ENCODE data around the gene CES4A. TPM values are rescaled to one million over a fixed set of nuclear protein-coding genes. Genes with fewer than 3 reads are reported as not detected.

CES4A gene
- total RNA-seq, 2 experiments from 2014 or later, result 3.5 to 4.6 TPM

DNA sequence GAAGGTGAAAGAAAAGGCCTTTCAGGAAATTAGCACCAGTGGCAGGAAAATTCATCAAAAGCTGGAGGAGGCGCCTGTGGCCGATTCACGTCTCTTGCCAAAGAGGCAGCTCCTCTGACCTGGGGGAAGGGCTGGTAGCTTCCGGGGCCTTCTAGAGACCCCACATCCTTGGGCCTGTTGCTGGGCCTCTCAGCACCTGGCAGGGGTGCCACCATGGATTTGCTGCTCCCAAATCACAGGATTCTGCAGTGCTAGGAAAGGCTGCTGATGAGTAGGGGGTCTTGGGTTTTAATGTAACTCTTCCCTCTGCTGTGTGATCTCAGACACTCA lies 29.0 kb downstream of the CES4A start:
- Mint-ChIP-seq H3K4me3 (no peak overlapping the region), H3K4me1 (peaks cover 15% of the 10 kb centered on the region), H3K36me3 (no peaks in the 10 kb centered on the region), H3K27me3 (no peaks in the 10 kb centered on the region), H3K9me3 (no peaks in the 10 kb centered on the region), H3K27ac (no peak overlapping the region)
- DNase-seq, result no peak

DNA sequence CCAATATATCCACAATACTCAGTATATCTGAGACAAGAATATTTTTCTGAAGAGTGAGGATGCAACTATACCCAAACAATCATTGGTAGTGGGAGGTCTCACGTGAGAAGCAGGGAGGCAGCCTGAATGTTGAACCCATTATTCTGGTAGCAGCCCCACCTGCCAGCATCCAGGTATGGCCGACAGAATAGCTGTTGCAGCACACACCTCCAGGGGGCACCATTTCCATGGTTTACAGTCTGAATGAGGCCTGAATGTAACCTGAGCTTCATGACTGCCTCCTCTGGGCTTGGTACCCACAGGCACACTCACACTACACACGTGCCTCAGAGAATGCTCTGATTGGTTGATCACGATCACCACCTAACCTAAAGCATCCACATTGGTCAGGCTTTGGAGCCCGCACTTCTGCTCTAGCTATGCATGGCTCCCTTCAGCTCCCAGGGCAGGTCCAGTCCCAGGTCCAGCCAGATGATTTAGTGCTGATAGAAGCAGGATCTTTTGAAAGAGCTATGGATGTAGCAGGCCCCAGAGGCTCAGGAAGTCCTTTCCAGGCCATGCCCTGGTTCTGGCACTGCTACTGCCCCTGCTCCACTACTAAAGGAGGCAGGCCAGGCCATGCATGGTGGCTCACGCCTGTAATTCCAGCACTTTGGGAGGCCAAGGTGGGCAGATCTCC lies 29.6 kb downstream of the CES4A start:
- Mint-ChIP-seq H3K27me3 (no peaks in the 10 kb centered on the region), H3K36me3 (no peaks in the 10 kb centered on the region), H3K4me1 (peaks cover 15% of the 10 kb centered on the region), H3K4me3 (no peak overlapping the region), H3K9me3 (no peaks in the 10 kb centered on the region), H3K27ac (no peak overlapping the region)
- peak; percentile 85 for DNase-seq

DNA sequence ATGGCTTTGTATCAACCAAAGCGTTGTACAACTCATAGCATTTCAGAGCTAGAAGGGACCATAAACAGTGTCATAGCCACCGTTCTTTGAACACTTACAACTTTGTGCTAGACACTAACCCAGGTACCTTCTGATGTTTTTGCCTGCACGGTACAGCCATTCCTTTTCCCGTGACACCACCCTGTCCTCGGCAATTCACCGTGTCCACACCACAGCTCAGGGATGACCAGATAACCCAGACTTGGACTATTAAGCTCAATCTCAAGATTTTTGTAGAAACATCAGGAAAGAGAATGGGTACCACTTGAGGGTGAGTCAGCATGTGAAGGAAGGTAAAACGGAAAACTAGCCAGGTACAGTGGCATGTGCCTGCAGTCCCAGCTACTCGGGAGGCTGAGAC lies 30.8 kb downstream of the CES4A start:
- Mint-ChIP-seq H3K36me3 (no peaks in the 10 kb centered on the region), H3K9me3 (no peaks in the 10 kb centered on the region), H3K4me3 (no peak overlapping the region), H3K27ac (no peak overlapping the region), H3K27me3 (no peaks in the 10 kb centered on the region), H3K4me1 (peaks cover 12% of the 10 kb centered on the region)
- DNase-seq, result no peak

DNA sequence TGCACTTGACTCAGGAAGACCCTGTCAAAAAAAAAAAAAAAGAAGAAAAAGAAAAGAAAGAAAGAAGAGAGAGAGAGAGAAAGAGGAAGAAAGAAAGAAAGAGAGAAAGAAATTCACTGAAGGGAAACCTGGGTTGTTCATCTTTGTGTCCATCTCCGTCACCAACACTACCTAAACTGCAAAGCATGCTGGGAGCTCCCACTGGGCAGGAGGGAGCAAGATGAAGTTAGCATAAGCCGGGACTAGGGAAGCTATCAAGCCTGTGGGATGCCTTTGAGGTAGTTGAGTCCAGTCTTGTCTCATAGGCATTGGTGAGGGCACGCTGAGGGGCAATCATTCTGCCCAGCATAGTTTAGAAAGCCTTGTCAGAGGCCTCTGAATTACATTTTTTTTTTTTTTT lies 32.9 kb downstream of the CES4A start:
- no peak for DNase-seq
- Mint-ChIP-seq H3K9me3 (no peaks in the 10 kb centered on the region), H3K4me3 (no peak overlapping the region), H3K36me3 (no peaks in the 10 kb centered on the region), H3K27me3 (no peaks in the 10 kb centered on the region), H3K27ac (no peak overlapping the region), H3K4me1 (peaks cover 11% of the 10 kb centered on the region)

DNA sequence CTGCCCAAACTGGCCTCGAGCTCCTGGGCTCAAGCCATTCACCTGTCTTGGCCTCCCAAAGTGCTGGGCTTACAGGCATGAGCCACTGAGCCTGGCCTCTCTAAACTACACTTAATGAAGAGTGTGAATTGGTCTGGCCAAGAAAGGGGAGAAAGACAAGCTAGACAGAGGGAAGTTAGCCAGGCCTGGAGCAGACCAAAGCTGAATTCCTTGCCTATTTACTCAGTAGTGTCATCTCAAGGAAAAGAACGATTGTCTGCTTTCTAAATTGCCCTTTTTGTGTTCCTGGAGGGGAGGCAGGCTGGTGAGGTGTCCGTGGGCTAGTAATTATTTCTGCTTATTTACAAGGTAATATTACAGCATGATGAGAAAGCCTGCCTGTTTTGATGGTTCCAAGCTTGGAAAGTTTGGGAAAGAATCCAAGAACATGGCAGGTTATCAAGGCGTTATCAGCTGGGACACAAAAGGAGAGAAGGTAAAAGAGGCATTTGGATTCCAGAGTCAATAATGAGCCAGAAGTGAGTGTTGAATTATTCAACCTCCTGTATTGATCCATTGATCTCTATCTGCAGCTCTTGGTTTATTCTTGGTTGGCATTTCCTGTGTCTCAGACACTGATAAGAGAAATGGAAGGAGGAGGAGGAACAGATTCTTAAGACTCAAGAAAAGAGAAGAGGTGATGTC lies 34.3 kb downstream of the CES4A start:
- Mint-ChIP-seq H3K4me1 (peaks cover 12% of the 10 kb centered on the region), H3K9me3 (no peaks in the 10 kb centered on the region), H3K27me3 (no peaks in the 10 kb centered on the region), H3K27ac (no peak overlapping the region), H3K36me3 (no peaks in the 10 kb centered on the region), H3K4me3 (no peak overlapping the region)
- DNase-seq, result no peak

DNA sequence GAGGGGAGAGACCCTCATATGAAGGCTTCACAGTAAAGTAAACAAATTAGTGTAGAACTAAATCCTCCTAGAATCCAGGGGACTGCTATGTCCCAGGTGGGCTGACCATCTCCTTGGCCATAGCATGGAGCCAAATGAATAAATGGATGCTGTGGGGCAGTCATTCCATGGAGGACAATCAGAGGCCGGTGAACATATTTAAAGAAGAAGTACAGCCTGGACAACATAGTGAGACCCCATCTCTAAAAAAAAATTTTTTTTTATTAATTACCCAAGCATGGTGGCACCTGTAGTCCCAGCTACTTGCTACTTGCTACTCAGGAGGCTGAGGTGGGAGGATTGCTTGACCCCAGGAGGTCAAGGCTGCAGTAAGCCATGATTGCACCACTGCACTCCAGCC lies 35.3 kb downstream of the CES4A start:
- H3K4me3 Mint-ChIP-seq, result no peak overlapping the region
- DNase-seq, result no peak
- peaks cover 14% of the 10 kb centered on the region for H3K4me1 Mint-ChIP-seq
- no peaks in the 10 kb centered on the region for H3K9me3 Mint-ChIP-seq
- no peaks in the 10 kb centered on the region for H3K36me3 Mint-ChIP-seq
- H3K27ac Mint-ChIP-seq, result no peak overlapping the region
- H3K27me3 Mint-ChIP-seq, result no peaks in the 10 kb centered on the region

DNA sequence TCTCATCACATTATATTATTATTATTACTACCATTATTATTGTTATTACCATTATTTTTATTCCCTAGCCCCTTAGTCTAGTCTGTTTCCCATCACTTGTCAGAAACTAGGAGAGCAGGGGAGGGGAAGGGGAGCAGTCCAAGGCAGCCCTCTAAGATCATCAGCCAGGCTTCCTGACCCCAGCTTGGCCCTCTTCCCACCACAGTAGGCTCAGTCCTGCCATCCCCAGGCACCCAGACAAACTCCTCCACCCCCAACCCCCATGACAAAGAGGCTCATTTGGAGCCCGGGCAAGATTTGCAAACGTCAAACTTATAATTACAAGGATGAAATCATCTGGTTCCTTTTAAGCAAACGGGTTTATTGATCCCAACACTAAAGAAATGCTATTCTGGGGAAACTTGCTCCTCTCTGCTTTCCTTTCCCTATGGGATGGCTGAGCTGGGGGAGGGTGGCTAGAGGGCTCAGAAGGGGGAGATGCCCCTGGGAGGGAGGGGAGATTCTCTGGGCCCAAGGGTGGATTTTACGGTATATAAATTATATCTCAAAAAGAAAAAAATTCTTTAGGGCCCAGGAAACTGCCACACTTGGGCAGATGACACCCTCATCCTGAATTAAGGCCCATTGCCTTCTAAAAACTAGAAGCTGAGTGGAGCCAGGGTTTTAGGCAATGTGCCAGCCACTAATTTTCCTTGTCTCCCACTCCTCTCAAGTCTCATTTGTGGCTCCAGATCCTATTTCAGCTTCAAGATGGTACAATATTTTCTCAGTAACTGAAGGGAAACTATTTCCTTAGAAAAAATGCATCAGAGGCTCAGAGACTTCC lies 36.2 kb downstream of the CES4A start:
- Mint-ChIP-seq H3K4me3 (no peak overlapping the region), H3K27ac (no peak overlapping the region), H3K9me3 (no peaks in the 10 kb centered on the region), H3K36me3 (no peaks in the 10 kb centered on the region), H3K27me3 (no peaks in the 10 kb centered on the region), H3K4me1 (peaks cover 14% of the 10 kb centered on the region)
- DNase-seq, result no peak

DNA sequence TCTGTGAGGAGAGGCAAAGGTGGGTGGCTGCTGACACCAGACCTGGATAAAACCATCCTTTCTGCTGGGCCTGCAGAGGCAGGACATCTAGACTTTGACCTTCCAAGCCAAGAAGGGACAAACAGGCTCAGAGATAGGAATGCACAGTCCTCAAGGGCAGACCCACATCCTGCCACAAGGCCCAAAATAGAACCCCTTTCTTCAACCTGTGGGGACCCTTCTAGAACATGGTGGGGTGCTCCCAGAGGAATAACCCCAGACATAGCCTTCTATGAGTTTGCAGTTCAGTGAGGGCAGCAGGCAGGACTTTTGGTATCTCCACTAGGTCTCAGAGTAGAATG lies 36.8 kb downstream of the CES4A start:
- H3K4me1 Mint-ChIP-seq, result peaks cover 14% of the 10 kb centered on the region
- no peak overlapping the region for H3K27ac Mint-ChIP-seq
- no peak overlapping the region for H3K4me3 Mint-ChIP-seq

DNA sequence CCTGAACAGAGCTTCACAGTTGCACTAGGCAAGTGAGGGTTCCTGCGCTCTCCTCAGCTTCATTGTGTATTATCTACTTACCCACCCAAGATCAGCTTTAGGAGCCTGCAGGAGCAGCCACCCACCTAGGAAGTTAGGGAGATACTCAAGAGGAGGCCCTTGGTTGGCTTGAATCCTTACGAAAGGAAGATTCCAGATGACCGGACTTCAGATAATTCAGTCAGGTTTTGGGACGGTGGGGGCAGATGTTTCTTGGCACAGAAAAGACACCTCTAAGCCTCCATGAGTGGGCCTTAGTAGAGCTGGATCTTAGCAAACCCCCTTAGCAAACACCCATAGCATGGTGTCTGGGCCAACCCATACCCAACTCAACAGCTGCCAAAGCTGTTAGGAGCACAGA lies 38.2 kb downstream of the CES4A start:
- Mint-ChIP-seq H3K27me3 (no peaks in the 10 kb centered on the region), H3K9me3 (no peaks in the 10 kb centered on the region), H3K4me3 (no peak overlapping the region), H3K4me1 (peaks cover 25% of the 10 kb centered on the region), H3K36me3 (peaks cover 13% of the 10 kb centered on the region), H3K27ac (no peak overlapping the region)
- no peak for DNase-seq

More for the DNA sequence above, 36.8 kb downstream of the CES4A start:
- Mint-ChIP-seq H3K27me3 (no peaks in the 10 kb centered on the region), H3K36me3 (peaks cover 4% of the 10 kb centered on the region), H3K9me3 (no peaks in the 10 kb centered on the region)
- no peak for DNase-seq

DNA sequence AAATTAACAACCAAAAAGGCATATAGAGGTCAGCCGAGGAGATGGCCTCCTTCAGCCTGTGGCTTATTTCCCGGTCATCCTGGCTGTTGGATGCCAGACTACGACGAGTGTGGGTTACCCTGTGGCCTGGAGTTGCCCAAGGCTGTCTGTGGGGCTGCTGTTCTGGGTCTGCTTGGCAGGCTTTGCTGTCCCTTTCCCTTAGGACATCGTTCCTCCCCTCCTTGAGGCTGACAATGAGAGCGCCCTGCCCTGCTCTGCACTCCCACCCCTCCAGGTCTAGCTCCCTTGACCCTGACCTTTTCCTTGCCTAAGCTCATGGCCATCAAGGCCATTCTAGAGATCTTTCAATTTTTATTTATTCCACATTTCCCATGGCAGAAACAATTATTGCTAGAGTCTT lies 38.7 kb downstream of the CES4A start:
- peak overlapping the region; percentile 38 for H3K4me3 Mint-ChIP-seq
- peaks cover 17% of the 10 kb centered on the region for H3K36me3 Mint-ChIP-seq
- peak overlapping the region; percentile 19 for H3K27ac Mint-ChIP-seq
- H3K27me3 Mint-ChIP-seq, result no peaks in the 10 kb centered on the region
- H3K4me1 Mint-ChIP-seq, result peaks cover 30% of the 10 kb centered on the region
- no peak for DNase-seq
- H3K9me3 Mint-ChIP-seq, result no peaks in the 10 kb centered on the region

DNA sequence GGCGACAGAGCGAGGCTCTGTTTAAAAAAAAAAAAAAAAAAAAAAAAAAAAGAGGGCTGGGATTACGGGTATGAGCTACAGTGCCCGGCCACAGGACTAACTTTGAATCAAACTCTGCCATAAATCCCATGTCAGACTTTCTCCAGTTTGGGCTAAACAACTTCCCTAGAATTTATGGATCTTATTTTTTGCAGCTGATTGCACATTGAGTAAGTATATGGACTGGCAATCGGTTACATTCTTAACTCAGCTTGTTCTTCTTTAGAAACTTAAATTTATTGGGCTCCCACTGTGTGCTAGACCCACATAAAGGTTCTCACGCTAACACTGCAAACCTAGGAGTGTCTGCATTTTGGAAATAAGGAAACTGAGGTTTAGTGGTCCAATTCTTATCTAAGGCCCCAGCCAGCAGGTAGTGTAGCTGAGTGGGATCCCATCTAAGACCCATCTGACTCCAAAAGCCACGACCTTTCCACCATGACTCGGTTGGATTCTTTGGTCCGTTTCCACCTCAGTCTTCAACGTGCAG lies 39.8 kb downstream of the CES4A start:
- no peak for DNase-seq

DNA sequence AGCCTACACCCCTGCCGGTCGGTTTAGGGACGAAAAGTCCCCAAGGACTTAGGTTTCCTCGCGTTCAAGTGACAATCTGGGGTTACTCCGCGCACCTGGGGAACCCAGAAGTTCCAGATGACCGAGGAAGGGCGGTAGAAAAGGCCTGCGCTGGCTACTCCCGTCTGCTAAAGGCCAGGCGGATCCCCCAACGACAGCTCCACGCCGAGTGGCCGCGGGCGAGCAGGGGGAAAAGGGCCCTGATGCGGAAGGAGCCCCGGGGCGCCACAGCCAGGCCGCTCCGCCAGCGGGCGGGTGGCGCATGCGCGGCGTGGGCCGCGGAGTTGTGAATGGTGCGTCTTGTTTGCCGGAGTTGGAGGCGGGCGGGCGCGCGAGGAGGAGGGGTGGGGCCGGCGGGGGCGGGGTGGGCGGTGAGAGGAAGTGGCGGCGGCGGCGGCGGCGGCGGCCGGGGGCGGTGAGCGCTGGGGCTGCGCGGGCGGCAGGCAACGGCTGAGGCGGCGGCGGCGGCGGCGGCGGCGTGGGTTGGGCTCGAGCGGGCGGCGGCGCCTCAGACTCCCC lies 40.4 kb downstream of the CES4A start, which contains the start of gene CBFB:
Gene CBFB (plus strand): TSS at position 454 of the 558 bp plus-strand sequence. CDS start 259 bp downstream, outside the sequence.
- peaks cover 25% of the 10 kb centered on the region for H3K36me3 Mint-ChIP-seq
- H3K27ac Mint-ChIP-seq, result peak within 1 kb of the TSS; percentile 91
- peaks cover 38% of the 10 kb centered on the region for H3K4me1 Mint-ChIP-seq
- no peaks in the 10 kb centered on the region for H3K27me3 Mint-ChIP-seq
- H3K4me3 Mint-ChIP-seq, result peak within 1 kb of the TSS; percentile 89
- no peaks in the 10 kb centered on the region for H3K9me3 Mint-ChIP-seq
- peak; percentile 95 for DNase-seq

More for the DNA sequence above, 39.8 kb downstream of the CES4A start:
- Mint-ChIP-seq H3K4me1 (peaks cover 38% of the 10 kb centered on the region), H3K4me3 (peak overlapping the region; percentile 89), H3K27ac (peak overlapping the region; percentile 91), H3K36me3 (peaks cover 25% of the 10 kb centered on the region), H3K9me3 (no peaks in the 10 kb centered on the region), H3K27me3 (no peaks in the 10 kb centered on the region)

DNA sequence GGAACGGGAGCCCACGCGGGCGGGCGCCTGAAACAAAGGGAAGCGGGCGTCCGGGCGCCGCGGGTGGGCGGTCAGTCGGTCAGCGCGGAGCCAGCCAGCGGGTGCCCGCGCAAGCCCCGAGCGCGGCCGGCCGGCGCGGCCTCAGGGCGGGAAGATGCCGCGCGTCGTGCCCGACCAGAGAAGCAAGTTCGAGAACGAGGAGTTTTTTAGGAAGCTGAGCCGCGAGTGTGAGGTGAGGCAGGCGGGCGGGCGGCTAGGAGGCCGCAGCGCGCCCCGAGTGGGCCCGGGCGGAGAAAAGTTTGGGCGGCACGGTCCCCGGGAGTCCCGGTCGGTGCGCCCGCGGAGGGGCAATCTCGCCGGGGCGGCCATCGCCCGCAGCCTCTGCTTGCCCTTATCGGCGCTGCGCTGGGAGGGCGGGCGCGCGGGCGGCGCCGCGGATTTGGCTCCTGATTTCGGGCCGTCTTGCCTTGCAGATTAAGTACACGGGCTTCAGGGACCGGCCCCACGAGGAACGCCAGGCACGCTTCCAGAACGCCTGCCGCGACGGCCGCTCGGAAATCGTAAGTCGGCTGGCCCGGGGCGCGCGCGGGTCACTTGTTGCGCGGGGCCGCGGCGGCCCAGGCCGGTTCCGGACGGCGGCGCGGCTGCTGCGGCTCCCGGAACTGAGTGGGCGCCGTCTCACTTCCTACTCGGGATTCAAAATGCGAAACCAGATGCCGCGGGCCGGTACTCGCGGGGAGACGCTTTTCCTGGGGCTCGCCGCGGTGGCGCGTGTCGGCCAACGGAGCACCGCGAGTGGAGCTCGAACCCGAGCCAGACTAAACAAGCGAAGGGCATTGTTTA lies 41.1 kb downstream of the CES4A start:
- Mint-ChIP-seq H3K4me1 (peaks cover 38% of the 10 kb centered on the region), H3K27me3 (no peaks in the 10 kb centered on the region), H3K4me3 (peak overlapping the region; percentile 89), H3K9me3 (no peaks in the 10 kb centered on the region), H3K27ac (peak overlapping the region; percentile 80), H3K36me3 (peaks cover 25% of the 10 kb centered on the region)
- peak; percentile 68 for DNase-seq

DNA sequence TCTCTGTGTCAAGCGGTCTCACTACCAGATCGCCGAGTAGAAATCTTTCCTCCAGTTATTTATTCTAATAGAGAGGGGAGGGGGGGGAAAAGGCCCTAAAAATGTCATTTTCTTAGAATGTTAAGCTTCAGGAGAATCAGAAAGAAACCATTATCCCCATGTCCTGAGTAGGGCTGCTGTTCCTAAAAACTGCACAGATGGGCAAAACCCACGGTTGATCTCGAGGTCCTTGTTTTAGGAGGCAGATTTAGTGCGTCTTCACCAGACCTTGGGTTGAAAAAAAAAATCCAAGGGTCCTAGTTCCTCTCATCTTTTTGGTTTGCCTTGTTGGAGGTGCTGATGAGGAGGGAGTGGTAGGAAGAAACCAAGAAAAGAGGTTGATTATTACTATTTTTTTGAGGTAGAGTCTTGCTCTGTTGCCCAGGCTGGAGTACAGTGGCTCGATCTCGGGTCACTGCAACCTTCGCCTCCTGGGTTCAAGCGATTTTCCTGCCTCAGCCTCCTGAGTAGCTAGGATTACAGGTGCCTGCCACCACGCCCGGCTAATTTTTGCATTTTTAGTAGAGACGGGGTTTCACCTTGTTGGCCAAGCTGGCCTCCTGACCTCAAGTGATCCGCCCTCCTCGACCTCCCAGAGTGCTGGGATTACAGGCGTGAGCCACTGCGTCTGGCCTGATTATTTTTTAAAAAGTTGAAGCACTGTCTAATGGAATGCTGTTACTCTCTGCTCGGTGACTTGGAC lies 42.0 kb downstream of the CES4A start:
- peak overlapping the region; percentile 89 for H3K4me3 Mint-ChIP-seq
- H3K27ac Mint-ChIP-seq, result peak overlapping the region; percentile 80
- peaks cover 38% of the 10 kb centered on the region for H3K4me1 Mint-ChIP-seq
- peaks cover 33% of the 10 kb centered on the region for H3K36me3 Mint-ChIP-seq
- H3K27me3 Mint-ChIP-seq, result no peaks in the 10 kb centered on the region
- no peaks in the 10 kb centered on the region for H3K9me3 Mint-ChIP-seq
- DNase-seq, result no peak
